A673 (cell line): Measurements from ENCODE around the gene GPR84.

Source experiments
- CTCF ChIP-seq: fragments of 300-800, 200-600 bp; sonication (generic); conservative IDR thresholded peaks from 2 replicates; pipeline ENCODE4 v1.5.1; 2017; ENCODE audit warnings: low read depth, mild to moderate bottlenecking, antibody characterized with exemption, low read length, moderate library complexity, mixed read lengths
- EZH2 ChIP-seq: fragments of 200-600 bp; sonication (generic); IDR thresholded peaks from 2 replicates; pipeline ENCODE4 v1.6.1; 2017; ENCODE audit warnings: borderline replicate concordance, low read depth, mild to moderate bottlenecking, mixed read lengths, antibody characterized with exemption, low read length; ENCODE audit not compliant: poor library complexity, severe bottlenecking

- TF ChIP-seq EZH2 (no peak), CTCF (no peak)
These were observed 25.5 kb downstream of the GPR84 start for GRCh38 chr12:54338698-54339296.
